ENCODE measurements around the gene WEE2. TPM values are rescaled to one million over a fixed set of nuclear protein-coding genes. Genes with fewer than 3 reads are reported as not detected.
"Not testable (repeated sequence)": the region's sequence is repeated elsewhere in the genome, so short reads cannot be mapped to it uniquely, and the experiment has no call there.

WEE2 gene
- total and polyA plus RNA-seq, 8 donors = 0.02 to 0.19 (median 0.12) TPM; not detected in 5

DNA sequence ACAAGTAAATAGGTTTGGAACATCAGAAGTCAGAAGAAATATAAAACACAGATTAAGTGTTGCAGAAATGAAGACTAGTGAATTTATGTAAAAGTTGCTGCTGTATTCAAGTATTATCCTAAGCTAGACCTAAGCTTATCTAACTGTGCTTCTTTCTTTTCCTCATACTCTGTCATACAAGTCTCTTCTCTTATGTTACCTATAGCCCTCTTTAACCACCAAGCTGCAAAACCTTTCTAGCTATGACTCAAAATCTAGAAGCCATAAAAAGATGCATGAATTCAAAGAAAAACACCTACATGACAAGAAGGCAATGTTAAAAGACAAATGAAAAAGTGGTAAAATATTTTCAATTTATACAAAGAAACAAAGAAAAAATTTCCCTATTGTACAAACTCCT, 29.1 kb upstream of the WEE2 start:
- ATAC-seq (no peak), FAIRE-seq (no peak), DNase-seq (no peak)
- no peaks in the 10 kb centered on the region for H3K4me1 ChIP-seq
- no peaks in the 10 kb centered on the region for H3K27me3 ChIP-seq
- intact Hi-C loops (cut with DNase I) = no loop called here
- H3K27ac ChIP-seq = no peak overlapping the region
- no peaks in the 10 kb centered on the region for H3K9me3 ChIP-seq
- H3K4me3 ChIP-seq = no peak overlapping the region
- TF ChIP-seq, protein P1, sequence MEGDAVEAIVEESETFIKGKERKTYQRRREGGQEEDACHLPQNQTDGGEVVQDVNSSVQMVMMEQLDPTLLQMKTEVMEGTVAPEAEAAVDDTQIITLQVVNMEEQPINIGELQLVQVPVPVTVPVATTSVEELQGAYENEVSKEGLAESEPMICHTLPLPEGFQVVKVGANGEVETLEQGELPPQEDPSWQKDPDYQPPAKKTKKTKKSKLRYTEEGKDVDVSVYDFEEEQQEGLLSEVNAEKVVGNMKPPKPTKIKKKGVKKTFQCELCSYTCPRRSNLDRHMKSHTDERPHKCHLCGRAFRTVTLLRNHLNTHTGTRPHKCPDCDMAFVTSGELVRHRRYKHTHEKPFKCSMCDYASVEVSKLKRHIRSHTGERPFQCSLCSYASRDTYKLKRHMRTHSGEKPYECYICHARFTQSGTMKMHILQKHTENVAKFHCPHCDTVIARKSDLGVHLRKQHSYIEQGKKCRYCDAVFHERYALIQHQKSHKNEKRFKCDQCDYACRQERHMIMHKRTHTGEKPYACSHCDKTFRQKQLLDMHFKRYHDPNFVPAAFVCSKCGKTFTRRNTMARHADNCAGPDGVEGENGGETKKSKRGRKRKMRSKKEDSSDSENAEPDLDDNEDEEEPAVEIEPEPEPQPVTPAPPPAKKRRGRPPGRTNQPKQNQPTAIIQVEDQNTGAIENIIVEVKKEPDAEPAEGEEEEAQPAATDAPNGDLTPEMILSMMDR (IDR thresholded peaks at IDR 0.05) = no peak
- H3K36me3 ChIP-seq = peaks cover 0 to 11% (median 0%) of the 10 kb centered on the region in 3 donors

- FAIRE-seq (no peak), DNase-seq (no peak)
- intact Hi-C loops (cut with DNase I) = no loop called here
Measured at GRCh38 chr7:141685285-141686023, 22.7 kb upstream of the WEE2 start.

GRCh38 chr7:141686074-141686473, 22.1 kb upstream of the WEE2 start:
- TF ChIP-seq, protein P1 (IDR thresholded peaks at IDR 0.05) = no peak
- no peak overlapping the region for H3K27ac ChIP-seq
- H3K9me3 ChIP-seq = no peaks in the 10 kb centered on the region
- H3K36me3 ChIP-seq = peaks cover 0 to 33% (median 0%) of the 10 kb centered on the region in 3 donors
- DNase-seq = no peak
- no peak for FAIRE-seq
- no peaks in the 10 kb centered on the region for H3K27me3 ChIP-seq
- ATAC-seq = no peak
- H3K4me3 ChIP-seq = no peak overlapping the region
- H3K4me1 ChIP-seq = no peaks in the 10 kb centered on the region
- intact Hi-C loops (cut with DNase I) = no loop called here
- 82 to 86% methylated on average over 3 of the region's 3 CpGs for WGBS, 2 donors

More at GRCh38 chr7:141685285-141686023, 22.7 kb upstream of the WEE2 start:
- H3K9me3 ChIP-seq = no peaks in the 10 kb centered on the region
- H3K36me3 ChIP-seq = peaks cover 0 to 33% (median 0%) of the 10 kb centered on the region in 3 donors
- no peak overlapping the region for H3K4me3 ChIP-seq
- no peaks in the 10 kb centered on the region for H3K27me3 ChIP-seq
- no peaks in the 10 kb centered on the region for H3K4me1 ChIP-seq
- 91 to 92% methylated on average over 27 of the region's 27 CpGs for WGBS, 2 donors
- ATAC-seq = no peak
- TF ChIP-seq, protein P1 (IDR thresholded peaks at IDR 0.05) = no peak
- H3K27ac ChIP-seq = no peak overlapping the region

DNA sequence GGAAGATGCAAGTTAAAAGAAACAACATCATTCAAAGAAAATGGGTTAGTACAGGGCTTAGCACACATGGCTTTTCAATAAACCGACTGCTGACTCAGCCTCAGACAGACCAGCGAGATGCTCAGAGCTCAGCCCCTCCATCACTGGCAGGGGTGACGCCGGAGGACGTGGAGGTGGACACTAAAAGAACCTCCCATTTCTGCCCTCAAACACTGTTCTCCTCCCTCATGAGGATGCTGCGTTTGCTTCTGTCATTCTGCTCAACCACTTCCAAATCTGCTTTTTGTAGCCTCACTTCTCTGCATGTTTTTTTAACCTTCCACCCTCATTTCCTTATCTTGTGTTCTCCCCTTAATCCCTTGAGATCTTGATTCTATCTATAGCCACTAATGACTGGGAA, 21.5 kb upstream of the WEE2 start:
- TF ChIP-seq, protein P1 (IDR thresholded peaks at IDR 0.05) = no peak
- FAIRE-seq (no peak), DNase-seq (no peak), ATAC-seq (no peak)
- intact Hi-C loops (cut with DNase I) = no loop called here
- H3K27ac ChIP-seq = no peak overlapping the region
- H3K9me3 ChIP-seq = no peaks in the 10 kb centered on the region
- H3K27me3 ChIP-seq = no peaks in the 10 kb centered on the region
- peaks cover 0 to 33% (median 0%) of the 10 kb centered on the region in 3 donors for H3K36me3 ChIP-seq
- H3K4me3 ChIP-seq = no peak overlapping the region
- 87 to 91% methylated on average over 6 of the region's 6 CpGs for WGBS, 2 donors
- no peaks in the 10 kb centered on the region for H3K4me1 ChIP-seq

- no peak for ATAC-seq
- intact Hi-C loops (cut with DNase I) = no loop called here
- TF ChIP-seq, protein P1 (IDR thresholded peaks at IDR 0.05) = no peak
- Histone ChIP-seq H3K27me3 (no peaks in the 10 kb centered on the region), H3K4me3 (no peak overlapping the region), H3K9me3 (no peaks in the 10 kb centered on the region), H3K4me1 (no peaks in the 10 kb centered on the region), H3K36me3 (peaks cover 0 to 31% (median 0%) of the 10 kb centered on the region in 3 donors), H3K27ac (no peak overlapping the region)
- DNase-seq = no peak
- WGBS, 2 donors = 93 to 96% methylated on average over 5 of the region's 5 CpGs
- no peak for FAIRE-seq
Measured at GRCh38 chr7:141688043-141688442, 20.1 kb upstream of the WEE2 start.

DNA sequence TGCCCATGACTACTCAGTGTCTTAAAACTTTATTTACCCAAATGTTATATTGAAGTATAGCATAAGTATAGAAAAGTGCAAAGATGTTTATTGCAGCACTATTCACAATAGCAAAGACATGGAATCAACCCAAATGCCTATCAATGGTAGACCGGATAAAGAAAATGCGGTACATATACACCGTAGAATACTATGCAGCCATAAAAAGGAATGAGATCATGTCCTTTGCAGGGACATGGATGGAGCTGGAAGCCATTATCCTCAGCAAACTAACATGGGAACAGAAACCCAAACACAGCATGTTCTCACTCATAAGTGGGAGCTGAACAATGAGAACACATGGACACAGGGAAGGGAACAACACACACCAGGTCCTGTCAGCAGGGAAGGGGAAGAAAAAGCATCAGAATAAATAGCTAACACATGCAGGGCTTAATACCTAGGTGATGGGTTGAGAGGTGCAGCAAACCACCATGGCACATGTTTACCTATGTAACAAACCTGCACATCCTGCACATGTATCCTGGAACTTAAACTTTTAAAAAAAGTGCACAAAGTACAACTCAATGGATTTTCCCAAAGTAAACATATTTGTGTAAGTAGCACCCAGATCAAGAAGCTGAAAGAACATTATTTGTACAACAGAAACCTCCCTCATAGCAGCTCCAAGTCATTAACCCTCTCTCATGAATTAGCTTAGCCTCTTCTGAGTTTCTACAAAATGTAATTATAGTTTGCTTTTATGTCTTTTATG, 18.9 kb upstream of the WEE2 start:
- DNase-seq; H3K4me1 ChIP-seq; H3K27me3 ChIP-seq; ATAC-seq; intact Hi-C loops (cut with DNase I); H3K27ac ChIP-seq; H3K4me3 ChIP-seq; FAIRE-seq; H3K9me3 ChIP-seq: not testable (repeated sequence)
- peaks cover 0 to 20% (median 0%) of the 10 kb centered on the region in 3 donors for H3K36me3 ChIP-seq
- WGBS, 2 donors = 99% methylated on average over 3 of the region's 3 CpGs

Data from pancreas (tissue), 10 donors.